Astrocyte (in vitro differentiated cells and primary cell): ENCODE data around the gene SLC8A2. TPM values are rescaled to one million over a fixed set of nuclear protein-coding genes. Genes with fewer than 3 reads are reported as not detected.

ENCODE experiments used
- DNase-seq: peaks from one replicate; pipeline ENCODE4 v3.0.0-alpha.2; 2010; ENCODE audit warnings: low read depth
- FAIRE-seq: peaks from 2 replicates; lab custom pipeline; 2011; peaks lifted over from hg19 to GRCh38; lab: Jason Lieb, UNC
- H2AFZ ChIP-seq: 2 replicates; pipeline ENCODE4 v1.6.0; 2012; ENCODE audit warnings: low read depth, low read length, inconsistent platforms
- H3K27ac ChIP-seq: 2 replicates; pipeline ENCODE4 v1.5.1; 2011; ENCODE audit warnings: low read depth, low read length, inconsistent platforms
- H3K27me3 ChIP-seq: 2 replicates; pipeline ENCODE4 v1.6.0; 2011; ENCODE audit warnings: low read length, inconsistent platforms; ENCODE audit not compliant: insufficient read depth
- H3K36me3 ChIP-seq: 2 replicates; pipeline ENCODE4 v1.5.1; 2011; ENCODE audit warnings: low read length, inconsistent platforms; ENCODE audit not compliant: insufficient read depth
- H3K4me1 ChIP-seq: 2 replicates; pipeline ENCODE4 v1.5.1; 2011; ENCODE audit warnings: low read length, inconsistent platforms; ENCODE audit not compliant: insufficient read depth
- H3K4me2 ChIP-seq: 2 replicates; pipeline ENCODE4 v1.6.0; 2012; ENCODE audit warnings: low read length, inconsistent platforms
- H3K4me3 ChIP-seq: 2 replicates; pipeline ENCODE4 v1.5.1; 2011; ENCODE audit warnings: low read depth, mild to moderate bottlenecking, low read length, inconsistent platforms; ENCODE audit not compliant: insufficient read depth
- H3K79me2 ChIP-seq: 2 replicates; pipeline ENCODE4 v1.6.0; 2012; ENCODE audit warnings: mild to moderate bottlenecking, low read length, inconsistent platforms; ENCODE audit not compliant: insufficient read depth
- H3K9ac ChIP-seq: 2 replicates; pipeline ENCODE4 v1.6.0; 2012; ENCODE audit warnings: mild to moderate bottlenecking, low read length, inconsistent platforms
- H3K9me3 ChIP-seq: 2 replicates; pipeline ENCODE4 v1.5.1; 2012; ENCODE audit warnings: low read depth, mild to moderate bottlenecking, low read length, inconsistent platforms; ENCODE audit not compliant: insufficient read depth
- H4K20me1 ChIP-seq: 2 replicates; pipeline ENCODE4 v1.6.0; 2012; ENCODE audit warnings: low read length, inconsistent platforms; ENCODE audit not compliant: insufficient read depth
- H3K27ac Mint-ChIP-seq: one replicate; pipeline ENCODE4 v1.8.0; 2021; ENCODE audit warnings: mild to moderate bottlenecking, mixed read lengths; ENCODE audit not compliant: unreplicated experiment
- H3K27me3 Mint-ChIP-seq: one replicate; pipeline ENCODE4 v1.8.0; 2021; ENCODE audit warnings: low read depth, mixed read lengths; ENCODE audit not compliant: unreplicated experiment
- H3K36me3 Mint-ChIP-seq: one replicate; pipeline ENCODE4 v1.8.0; 2021; ENCODE audit warnings: low read depth, mixed read lengths; ENCODE audit not compliant: unreplicated experiment
- H3K4me1 Mint-ChIP-seq: one replicate; pipeline ENCODE4 v1.8.0; 2021; ENCODE audit warnings: low read depth, mixed read lengths; ENCODE audit not compliant: unreplicated experiment
- H3K4me3 Mint-ChIP-seq: one replicate; pipeline ENCODE4 v1.8.0; 2021; ENCODE audit warnings: mild to moderate bottlenecking, moderate library complexity, mixed read lengths; ENCODE audit not compliant: unreplicated experiment
- H3K9me3 Mint-ChIP-seq: one replicate; pipeline ENCODE4 v1.8.0; 2021; ENCODE audit warnings: mild to moderate bottlenecking, mixed read lengths; ENCODE audit not compliant: unreplicated experiment
- EZH2 ChIP-seq: IDR thresholded peaks from 2 replicates; pipeline ENCODE4 v1.6.1; 2012; ENCODE audit warnings: mild to moderate bottlenecking, low read length, inconsistent platforms; ENCODE audit not compliant: insufficient read depth
- total RNA-seq: library from RNA; stranded (reverse); gene quantifications from 2 replicates; pipeline ENCODE4 v1.2.1, GENCODE V29; 2021
- TF ChIP-seq, protein P1 (sequence below): IDR thresholded peaks from 2 replicates; pipeline ENCODE4 v1.5.1; 2011; ENCODE audit warnings: low read depth, mild to moderate bottlenecking, inconsistent platforms, low read length, moderate library complexity; ENCODE audit not compliant: insufficient read depth

The SLC8A2 gene
- total RNA-seq, 1 donor from 2014 or later = 3.3 TPM

DNA sequence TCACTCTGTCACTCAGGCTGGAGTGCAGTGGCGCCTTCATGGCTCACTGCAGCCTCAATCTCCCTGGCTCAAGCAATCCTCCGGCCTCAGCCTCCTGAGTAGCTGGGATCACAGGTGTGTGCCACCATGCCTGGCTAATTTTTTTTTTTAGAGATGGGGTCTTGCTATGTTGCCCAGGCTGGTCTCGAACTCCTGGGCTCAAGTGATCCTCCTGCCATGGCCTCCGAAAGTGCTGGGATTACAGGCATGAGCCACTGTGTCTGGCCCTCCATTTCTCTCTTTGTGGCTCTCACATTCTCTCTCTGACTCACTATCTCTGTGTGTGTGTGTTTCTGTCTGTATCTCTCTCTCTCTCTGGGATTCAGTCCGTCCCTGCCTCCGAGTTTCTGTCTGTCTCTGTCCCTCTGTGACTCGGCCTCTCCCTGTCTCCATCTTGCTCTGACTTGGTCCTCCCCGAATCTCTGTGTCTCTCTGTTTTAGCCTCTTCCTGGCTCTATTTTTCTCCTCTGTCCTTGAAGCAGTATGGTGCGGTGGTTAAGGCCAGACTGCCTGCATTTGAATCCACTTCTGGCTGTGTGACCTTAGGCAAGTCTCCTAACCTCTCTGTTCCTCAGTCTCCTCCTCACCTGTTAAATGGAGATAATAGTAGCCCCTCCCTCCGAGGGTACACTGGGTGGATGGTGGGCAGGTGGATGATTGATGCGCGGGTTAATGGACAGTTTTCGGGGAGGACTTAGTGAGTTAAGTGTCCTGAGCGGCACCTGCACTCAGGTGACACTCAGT is 63.3 kb downstream of the SLC8A2 start:
- no peaks in the 10 kb centered on the region for H3K79me2 ChIP-seq
- no peak overlapping the region for H3K4me3 Mint-ChIP-seq
- peaks cover 2% of the 10 kb centered on the region for H3K27me3 Mint-ChIP-seq
- H3K36me3 Mint-ChIP-seq = peaks cover 37% of the 10 kb centered on the region
- H3K4me1 ChIP-seq = no peaks in the 10 kb centered on the region
- H3K36me3 ChIP-seq = no peaks in the 10 kb centered on the region
- H3K9me3 Mint-ChIP-seq = peaks cover 4% of the 10 kb centered on the region
- FAIRE-seq (no peak), DNase-seq (no peak)
- no peak overlapping the region for H2AFZ ChIP-seq
- H3K4me2 ChIP-seq = no peak overlapping the region
- H4K20me1 ChIP-seq = no peaks in the 10 kb centered on the region
- H3K9ac ChIP-seq = no peak overlapping the region
- H3K4me1 Mint-ChIP-seq = no peaks in the 10 kb centered on the region
- no peak overlapping the region for H3K4me3 ChIP-seq
- no peak overlapping the region for H3K27ac ChIP-seq
- no peaks in the 10 kb centered on the region for H3K9me3 ChIP-seq
- H3K27me3 ChIP-seq = no peaks in the 10 kb centered on the region
- H3K27ac Mint-ChIP-seq = no peak overlapping the region
- no peak for TF ChIP-seq EZH2
- TF ChIP-seq, protein P1, sequence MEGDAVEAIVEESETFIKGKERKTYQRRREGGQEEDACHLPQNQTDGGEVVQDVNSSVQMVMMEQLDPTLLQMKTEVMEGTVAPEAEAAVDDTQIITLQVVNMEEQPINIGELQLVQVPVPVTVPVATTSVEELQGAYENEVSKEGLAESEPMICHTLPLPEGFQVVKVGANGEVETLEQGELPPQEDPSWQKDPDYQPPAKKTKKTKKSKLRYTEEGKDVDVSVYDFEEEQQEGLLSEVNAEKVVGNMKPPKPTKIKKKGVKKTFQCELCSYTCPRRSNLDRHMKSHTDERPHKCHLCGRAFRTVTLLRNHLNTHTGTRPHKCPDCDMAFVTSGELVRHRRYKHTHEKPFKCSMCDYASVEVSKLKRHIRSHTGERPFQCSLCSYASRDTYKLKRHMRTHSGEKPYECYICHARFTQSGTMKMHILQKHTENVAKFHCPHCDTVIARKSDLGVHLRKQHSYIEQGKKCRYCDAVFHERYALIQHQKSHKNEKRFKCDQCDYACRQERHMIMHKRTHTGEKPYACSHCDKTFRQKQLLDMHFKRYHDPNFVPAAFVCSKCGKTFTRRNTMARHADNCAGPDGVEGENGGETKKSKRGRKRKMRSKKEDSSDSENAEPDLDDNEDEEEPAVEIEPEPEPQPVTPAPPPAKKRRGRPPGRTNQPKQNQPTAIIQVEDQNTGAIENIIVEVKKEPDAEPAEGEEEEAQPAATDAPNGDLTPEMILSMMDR = no peak

DNA sequence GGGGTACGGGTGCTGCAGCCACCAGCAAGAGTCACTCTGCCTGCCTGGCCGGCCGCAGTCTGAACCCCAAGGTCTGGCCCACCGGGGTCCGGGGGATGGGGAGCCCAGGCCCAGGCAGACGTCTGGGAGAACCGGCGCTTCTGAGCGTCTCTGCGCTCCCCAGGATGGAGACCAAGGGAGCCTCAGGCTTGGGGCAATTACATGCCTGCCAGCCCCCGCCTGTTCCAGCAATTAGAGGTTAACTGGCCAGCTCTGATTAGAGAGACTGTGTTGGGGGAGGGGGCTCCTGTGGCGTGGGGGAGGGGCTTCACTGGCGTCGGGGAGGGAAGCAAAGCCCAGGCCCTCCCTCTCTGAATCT is 64.3 kb downstream of the SLC8A2 start:
- Mint-ChIP-seq H3K4me3 (no peak overlapping the region), H3K36me3 (peaks cover 35% of the 10 kb centered on the region), H3K4me1 (no peaks in the 10 kb centered on the region), H3K27ac (no peak overlapping the region), H3K27me3 (peaks cover 2% of the 10 kb centered on the region), H3K9me3 (peaks cover 4% of the 10 kb centered on the region)
- DNase-seq = no peak
- Histone ChIP-seq H2AFZ (no peak overlapping the region), H3K79me2 (no peaks in the 10 kb centered on the region), H3K4me1 (no peaks in the 10 kb centered on the region), H4K20me1 (no peaks in the 10 kb centered on the region), H3K27me3 (no peaks in the 10 kb centered on the region), H3K9me3 (no peaks in the 10 kb centered on the region), H3K36me3 (no peaks in the 10 kb centered on the region), H3K9ac (no peak overlapping the region), H3K27ac (no peak overlapping the region), H3K4me3 (no peak overlapping the region), H3K4me2 (no peak overlapping the region)
- no peak for FAIRE-seq
- TF ChIP-seq, protein P1 = no peak
- TF ChIP-seq EZH2 = no peak

DNA sequence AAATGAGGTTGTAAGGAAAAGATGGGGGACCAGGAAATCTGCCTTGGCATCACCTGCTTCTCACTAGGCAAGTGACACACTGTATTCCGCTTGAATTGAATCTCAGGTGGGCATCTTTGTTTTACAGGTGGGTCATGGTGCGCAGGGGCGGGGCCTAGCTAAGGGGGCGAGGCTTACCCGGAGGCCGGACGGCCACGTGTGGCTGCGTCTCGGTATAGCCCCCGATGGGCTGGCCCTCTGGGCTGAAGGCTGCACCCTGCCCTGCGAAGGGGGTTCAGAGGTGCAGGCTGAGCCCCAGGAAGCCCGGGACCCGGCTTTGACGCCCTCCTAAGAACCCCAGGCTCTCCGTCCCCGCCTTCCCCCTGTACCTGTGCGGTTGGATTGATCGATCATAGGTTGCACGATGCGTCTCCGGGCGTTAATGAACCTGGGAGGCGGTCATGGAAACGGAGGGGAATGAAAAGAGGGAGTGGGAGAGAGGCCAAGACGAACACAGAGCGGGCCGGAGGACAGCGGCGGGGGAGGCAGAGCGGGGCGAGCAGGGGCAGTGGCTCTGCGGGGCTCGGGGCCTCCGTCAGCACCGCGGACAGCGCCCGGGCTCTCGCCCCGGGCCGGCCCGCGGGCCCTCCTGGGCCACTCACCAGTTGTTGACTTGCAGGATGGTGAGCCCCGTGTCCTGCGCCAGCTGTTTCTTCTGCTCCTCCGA is 64.8 kb downstream of the SLC8A2 start:
- H3K79me2 ChIP-seq = no peaks in the 10 kb centered on the region
- no peaks in the 10 kb centered on the region for H3K4me1 Mint-ChIP-seq
- H3K27ac ChIP-seq = no peak overlapping the region
- TF ChIP-seq EZH2 = no peak
- TF ChIP-seq, protein P1 = no peak
- no peak overlapping the region for H3K4me3 ChIP-seq
- H3K4me1 ChIP-seq = no peaks in the 10 kb centered on the region
- H3K9me3 ChIP-seq = no peaks in the 10 kb centered on the region
- H3K27ac Mint-ChIP-seq = no peak overlapping the region
- peaks cover 32% of the 10 kb centered on the region for H3K36me3 Mint-ChIP-seq
- no peak overlapping the region for H3K4me2 ChIP-seq
- no peak overlapping the region for H3K9ac ChIP-seq
- H3K4me3 Mint-ChIP-seq = no peak overlapping the region
- no peak overlapping the region for H2AFZ ChIP-seq
- H3K27me3 ChIP-seq = no peaks in the 10 kb centered on the region
- no peaks in the 10 kb centered on the region for H3K36me3 ChIP-seq
- no peak for DNase-seq
- peaks cover 2% of the 10 kb centered on the region for H3K27me3 Mint-ChIP-seq
- H3K9me3 Mint-ChIP-seq = peaks cover 4% of the 10 kb centered on the region
- FAIRE-seq = no peak
- H4K20me1 ChIP-seq = no peaks in the 10 kb centered on the region
